Fibroblast of pulmonary artery (primary cell): ENCODE data around the gene CASZ1.
A peak's percentile ranks its signal among the peaks of the same experiment; 100 is the strongest.

ENCODE experiments used
- DNase-seq: peaks from one replicate; pipeline ENCODE4 v3.0.0-alpha.2; 2010; ENCODE audit warnings: low read depth
- H3K4me3 ChIP-seq: replicated peaks from 2 replicates; pipeline ENCODE4 v1.5.1; 2011; ENCODE audit warnings: low read depth, mild to moderate bottlenecking, control low read depth, low read length, moderate library complexity
- CTCF ChIP-seq: IDR thresholded peaks from 2 replicates; pipeline ENCODE4 v1.5.1; 2011; ENCODE audit warnings: mild to moderate bottlenecking, control low read depth, low read length, inconsistent platforms; ENCODE audit errors: missing control alignments

Gene CASZ1

DNA sequence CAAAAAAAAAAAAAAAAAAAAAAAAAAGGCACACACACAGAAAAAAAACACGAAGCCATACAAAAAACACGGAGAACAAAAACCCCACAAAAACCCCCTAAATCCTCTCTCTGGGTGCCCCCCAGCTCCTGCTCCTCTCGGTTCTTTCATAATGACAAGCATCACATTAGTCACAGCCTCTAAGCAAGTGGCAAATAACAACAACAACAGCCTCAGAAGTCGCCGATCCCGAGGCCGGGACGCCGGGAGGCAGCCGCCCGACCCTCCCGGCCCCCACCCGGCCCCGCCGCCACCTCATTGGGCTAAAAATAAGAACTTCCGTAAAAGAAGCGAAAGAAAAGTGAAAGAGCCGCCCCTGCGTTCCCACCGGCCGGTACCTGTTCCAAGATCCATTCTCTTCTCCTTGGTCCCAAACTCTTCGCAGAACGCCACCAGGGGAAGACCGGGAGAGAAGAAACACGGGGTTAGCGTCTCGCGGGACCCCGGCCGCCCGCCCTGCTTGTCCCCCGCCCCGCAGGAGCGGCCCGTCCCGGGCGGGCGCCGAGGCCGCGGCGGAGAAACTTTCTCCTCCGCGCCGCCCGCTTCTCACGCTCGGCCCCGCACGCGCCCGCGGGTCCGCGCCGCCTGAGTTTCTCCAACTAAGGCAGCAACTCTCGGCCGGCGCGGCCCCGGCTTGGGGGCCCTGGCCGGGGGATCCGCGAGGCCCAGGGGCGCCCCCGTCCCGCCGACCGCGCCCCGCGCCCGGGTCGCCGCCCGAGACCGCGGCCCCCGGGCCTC, 102.8 kb downstream of the CASZ1 start:
- no peak for DNase-seq
- TF ChIP-seq CTCF: no peak
- peak overlapping the region; percentile 58 for H3K4me3 ChIP-seq

GRCh38 chr1:10693152-10693496, 103.3 kb downstream of the CASZ1 start:
- DNase-seq: no peak
- H3K4me3 ChIP-seq: no peak overlapping the region
- TF ChIP-seq CTCF: no peak

DNA sequence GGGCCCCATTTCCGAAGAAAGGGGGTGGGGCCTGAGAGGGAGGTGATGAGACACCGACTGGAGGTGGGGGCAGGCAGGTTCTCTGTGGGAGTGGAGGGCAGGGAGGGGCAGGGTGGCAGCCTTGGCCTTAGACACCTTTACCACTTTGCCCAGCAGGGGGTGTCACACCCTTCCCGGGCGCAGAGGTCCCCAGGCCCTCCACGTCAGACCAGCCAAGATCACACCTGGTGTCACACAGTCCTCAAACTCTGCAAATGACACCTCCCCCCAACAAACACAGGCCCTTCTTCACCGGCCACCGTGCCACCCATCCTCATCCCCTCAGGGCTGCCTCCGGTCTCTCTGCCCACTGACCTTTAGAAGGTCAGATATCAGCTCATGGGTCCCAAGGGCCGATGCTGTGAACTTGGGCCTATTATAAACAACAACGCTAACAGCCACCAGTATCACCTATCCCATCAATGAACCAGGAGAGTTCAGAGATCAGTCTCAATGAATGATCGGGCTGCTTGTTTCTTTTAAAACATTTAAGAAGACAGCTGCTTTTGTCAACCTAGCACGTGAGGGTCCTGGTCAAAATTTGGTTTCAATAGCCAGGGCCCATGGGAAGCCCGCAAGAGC, 103.9 kb downstream of the CASZ1 start:
- TF ChIP-seq CTCF: no peak
- H3K4me3 ChIP-seq: no peak overlapping the region
- DNase-seq: no peak

DNA sequence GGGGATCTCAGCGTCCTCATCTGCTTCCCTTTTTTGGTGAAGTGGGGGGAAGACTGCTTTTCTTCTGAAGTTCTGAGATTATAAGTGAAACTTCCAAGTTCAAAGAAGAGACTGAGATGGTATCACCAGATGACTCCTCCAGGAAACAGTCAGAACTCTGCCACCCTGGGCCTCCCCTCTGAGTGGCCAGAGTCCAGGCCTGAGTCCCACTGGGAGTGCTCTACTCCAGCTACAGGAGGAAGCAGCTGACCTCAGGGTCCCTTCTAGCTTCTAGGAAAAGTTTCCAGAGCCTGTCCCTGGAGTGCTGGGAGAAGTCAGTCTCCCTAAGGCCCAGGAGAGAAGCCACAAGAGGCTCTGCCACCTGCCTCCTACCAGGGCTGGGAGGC, 104.7 kb downstream of the CASZ1 start:
- no peak for DNase-seq
- no peak for TF ChIP-seq CTCF
- H3K4me3 ChIP-seq: no peak overlapping the region

DNA sequence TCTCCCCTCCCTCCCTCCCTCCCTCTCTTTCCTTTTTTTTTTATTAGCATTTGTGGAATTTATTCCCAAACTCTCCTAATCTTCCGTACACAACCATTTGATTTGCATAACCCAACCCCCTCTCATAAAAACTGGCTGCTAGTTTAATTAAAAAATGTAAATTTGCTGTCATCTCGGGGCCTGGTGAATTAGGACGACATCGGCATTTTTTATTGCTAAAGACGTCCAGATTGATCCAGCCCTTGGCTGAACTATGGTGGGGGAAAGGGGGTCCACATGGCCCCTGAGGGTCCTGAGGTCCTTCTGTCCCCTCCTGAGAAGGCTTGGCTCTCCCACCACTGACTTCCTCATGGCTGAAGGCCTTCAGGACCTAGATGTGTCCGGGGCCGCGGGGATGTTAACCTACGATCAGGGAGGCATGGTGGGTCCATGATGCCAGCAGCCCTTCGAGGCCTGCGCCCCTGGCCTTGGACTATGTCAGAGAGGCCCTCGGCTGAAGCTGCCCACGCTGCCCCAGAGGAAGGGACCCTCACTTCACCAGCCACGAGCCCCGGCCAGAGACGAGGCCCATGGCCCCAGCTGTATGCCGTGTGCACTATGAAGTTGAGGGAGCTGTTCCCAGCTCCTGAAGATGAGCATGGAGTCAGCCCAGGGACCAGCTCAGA, 105.2 kb downstream of the CASZ1 start:
- no peak overlapping the region for H3K4me3 ChIP-seq
- TF ChIP-seq CTCF: no peak
- no peak for DNase-seq

GRCh38 chr1:10690484-10690883, 106.0 kb downstream of the CASZ1 start:
- H3K4me3 ChIP-seq: no peak overlapping the region
- TF ChIP-seq CTCF: no peak
- no peak for DNase-seq
